HFF-Myc (cell line): ENCODE results near the gene MMS19.
"Not testable (repeated sequence)": the region's sequence is repeated elsewhere in the genome, so short reads cannot be mapped to it uniquely, and the experiment has no call there.

Source experiments
- DNase-seq: peaks from one replicate; pipeline ENCODE4 v3.0.0-alpha.2; 2011; ENCODE audit warnings: low read depth; ENCODE audit errors: extremely low read depth
- H3K4me3 ChIP-seq: replicated peaks from 2 replicates; pipeline ENCODE4 v1.5.1; 2011; ENCODE audit warnings: low read depth, mild to moderate bottlenecking, control low read depth, low read length
- TF ChIP-seq, protein P1 (sequence below): IDR thresholded peaks from 2 replicates; pipeline ENCODE4 v1.5.1; 2012; ENCODE audit warnings: mild to moderate bottlenecking, low read depth, low read length, control low read depth; ENCODE audit errors: missing control alignments

Gene MMS19

DNA sequence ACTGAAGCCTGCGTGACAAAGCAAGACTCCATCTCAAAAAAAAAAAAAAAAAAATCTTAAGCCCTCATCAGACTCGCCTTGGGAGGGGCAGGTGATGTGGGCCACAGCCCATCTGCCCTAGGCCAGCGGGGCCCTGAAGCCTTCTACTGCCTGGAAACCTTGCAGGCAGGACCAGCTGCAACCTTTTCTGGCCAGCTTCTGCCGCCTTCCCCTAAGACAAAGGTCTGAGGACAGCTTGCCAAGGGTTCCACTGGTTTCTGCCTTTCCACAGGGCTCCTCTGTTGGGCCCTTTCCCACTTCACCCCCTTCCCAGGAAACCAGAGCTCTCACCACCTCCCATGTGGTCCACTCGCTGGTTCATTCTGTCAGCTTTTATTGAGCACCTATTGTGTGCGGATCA, 35.7 kb upstream of the MMS19 start:
- TF ChIP-seq, protein P1, sequence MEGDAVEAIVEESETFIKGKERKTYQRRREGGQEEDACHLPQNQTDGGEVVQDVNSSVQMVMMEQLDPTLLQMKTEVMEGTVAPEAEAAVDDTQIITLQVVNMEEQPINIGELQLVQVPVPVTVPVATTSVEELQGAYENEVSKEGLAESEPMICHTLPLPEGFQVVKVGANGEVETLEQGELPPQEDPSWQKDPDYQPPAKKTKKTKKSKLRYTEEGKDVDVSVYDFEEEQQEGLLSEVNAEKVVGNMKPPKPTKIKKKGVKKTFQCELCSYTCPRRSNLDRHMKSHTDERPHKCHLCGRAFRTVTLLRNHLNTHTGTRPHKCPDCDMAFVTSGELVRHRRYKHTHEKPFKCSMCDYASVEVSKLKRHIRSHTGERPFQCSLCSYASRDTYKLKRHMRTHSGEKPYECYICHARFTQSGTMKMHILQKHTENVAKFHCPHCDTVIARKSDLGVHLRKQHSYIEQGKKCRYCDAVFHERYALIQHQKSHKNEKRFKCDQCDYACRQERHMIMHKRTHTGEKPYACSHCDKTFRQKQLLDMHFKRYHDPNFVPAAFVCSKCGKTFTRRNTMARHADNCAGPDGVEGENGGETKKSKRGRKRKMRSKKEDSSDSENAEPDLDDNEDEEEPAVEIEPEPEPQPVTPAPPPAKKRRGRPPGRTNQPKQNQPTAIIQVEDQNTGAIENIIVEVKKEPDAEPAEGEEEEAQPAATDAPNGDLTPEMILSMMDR: no peak
- no peak overlapping the region for H3K4me3 ChIP-seq
- no peak for DNase-seq

DNA sequence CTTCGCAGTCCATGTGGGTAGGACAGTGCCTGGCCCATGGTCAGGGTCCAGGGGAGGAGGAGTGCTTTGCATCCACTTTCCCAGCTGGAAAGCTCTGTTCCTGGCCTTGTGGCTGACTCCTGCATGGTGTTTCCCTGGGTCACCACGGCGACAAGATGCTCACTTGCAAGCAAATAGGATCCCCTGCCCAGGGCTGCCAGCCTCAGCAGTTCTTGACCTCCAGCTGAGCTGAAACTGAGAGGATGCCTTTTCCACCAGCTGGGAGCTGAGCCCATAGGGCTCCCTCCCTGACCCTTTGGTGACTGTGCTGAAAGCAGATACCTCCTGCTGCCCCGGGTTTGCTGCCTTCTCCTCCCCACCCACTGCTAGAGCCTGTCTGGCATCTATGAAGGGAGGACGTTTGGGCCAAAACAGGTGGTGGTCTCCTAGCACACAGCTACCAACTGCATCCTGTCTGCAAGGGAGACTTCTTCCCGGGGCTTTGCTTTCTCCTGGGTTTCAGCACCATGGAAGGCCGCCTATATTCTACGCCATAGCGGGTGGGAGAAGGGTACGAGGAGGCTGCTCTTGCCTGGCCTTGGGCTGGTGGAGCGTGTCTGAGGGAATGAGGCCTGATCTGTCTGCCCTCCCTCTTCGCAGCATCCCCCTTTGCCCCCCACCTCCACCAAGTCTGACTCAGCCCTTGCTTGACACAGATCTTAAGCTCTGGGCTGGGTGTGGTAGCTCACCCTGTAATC, 34.9 kb upstream of the MMS19 start:
- TF ChIP-seq, protein P1: no peak
- H3K4me3 ChIP-seq: no peak overlapping the region
- no peak for DNase-seq

DNA sequence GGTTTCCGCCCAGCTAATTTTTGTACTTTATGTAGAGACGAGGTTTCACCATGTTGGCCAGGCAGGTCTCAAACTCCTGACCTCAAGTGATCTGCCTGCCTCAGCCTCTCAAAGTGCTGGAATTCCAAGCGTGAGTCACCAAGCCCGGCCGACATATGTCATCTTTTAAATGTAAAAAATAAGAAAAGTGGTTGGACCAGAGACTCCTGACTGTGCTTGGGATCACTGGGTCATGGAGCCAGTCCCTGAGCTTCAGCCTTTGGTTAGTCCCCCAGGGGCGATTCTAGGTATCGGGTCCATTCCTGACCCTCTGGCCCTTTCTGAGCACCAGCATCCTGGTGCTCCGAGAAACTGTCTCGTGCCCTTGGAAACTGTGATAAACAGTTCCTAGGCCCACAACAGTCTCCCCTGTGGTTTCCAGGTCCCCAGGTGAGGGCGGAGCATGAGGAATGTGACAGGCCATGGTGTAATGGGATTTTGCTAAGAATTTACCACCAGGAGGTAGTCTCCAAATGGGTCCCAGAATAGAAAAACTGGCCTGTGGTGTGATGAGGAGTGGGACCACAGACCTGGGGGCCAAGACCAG, 33.3 kb upstream of the MMS19 start:
- TF ChIP-seq, protein P1: no peak
- DNase-seq: no peak

DNA sequence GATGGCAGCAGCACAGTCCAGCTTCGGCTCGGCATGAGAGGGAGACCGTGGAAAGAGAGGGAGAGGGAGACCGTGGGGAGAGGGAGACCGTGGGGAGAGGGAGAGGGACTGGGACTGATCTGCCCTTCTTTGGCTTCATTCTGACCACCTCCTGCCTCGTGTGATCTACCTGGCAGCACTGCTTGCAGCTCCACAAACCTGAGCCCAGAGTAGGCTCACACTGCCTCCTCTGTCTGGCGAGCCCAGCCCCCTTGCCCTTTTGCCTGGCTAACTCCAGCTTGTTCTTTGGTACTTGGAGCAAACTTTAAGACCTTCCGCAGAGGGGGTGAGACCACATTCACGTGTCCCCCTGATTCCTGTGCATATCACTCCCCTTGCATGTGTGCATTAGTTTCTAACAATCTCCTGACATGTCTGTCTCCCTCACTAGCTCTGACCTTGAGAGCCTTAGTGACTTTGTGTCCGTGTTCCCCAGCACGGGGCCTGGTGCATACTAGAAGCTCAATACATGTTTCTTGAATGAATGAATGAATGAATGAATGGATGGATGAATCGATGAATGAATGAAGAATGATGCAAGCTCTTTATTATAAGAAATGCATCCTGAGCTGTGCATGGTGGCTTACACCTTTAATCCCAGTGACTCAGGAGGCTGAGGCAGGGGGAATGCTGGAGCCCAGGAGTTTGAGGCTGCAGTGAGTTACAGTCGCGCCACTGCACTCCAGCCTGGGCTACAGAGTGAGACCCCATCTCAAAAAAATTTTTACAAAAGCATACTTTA, 31.7 kb upstream of the MMS19 start:
- TF ChIP-seq, protein P1: no peak
- no peak for DNase-seq
- no peak overlapping the region for H3K4me3 ChIP-seq

More for the DNA sequence above, 33.3 kb upstream of the MMS19 start:
- no peak overlapping the region for H3K4me3 ChIP-seq

DNA sequence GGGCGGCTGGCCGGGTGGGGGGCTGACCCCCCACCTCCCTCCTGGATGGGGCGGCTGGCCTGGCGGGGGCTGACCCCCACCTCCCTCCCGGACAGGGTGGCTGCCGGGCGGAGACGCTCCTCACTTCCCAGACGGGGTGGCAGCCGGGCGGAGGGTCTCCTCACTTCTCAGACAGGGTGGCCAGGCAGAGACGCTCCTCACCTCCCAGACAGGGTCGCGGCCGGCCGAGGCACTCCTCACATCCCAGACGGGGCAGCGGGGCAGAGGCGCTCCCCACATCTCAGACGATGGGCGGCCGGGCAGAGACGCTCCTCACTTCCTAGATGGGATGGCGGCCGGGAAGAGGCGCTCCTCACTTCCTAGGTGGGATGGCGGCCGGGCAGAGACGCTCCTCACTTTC, 30.7 kb upstream of the MMS19 start:
- DNase-seq, H3K4me3 ChIP-seq: not testable (repeated sequence)

DNA sequence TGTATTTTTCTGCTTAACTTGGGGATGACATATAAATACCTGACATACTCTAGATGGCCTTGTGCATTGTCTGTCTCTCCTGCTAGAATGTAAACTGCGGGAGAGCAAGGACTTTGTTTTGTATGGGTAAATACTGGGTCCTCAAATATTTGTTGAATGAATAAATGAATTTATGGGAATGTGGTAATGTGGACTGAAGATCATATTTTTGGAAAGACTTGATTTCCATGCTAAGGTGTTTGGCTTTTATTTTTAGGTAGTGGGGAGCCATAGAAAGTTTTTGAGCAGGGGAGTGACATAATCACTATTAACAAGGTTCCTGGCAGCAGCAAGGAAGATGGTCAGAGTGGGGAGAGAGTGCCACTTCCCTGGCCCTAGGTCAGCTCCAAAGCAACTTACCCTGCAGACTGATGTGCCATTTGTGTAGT, 27.5 kb upstream of the MMS19 start:
- TF ChIP-seq, protein P1: no peak
- DNase-seq: no peak
- H3K4me3 ChIP-seq: no peak overlapping the region

DNA sequence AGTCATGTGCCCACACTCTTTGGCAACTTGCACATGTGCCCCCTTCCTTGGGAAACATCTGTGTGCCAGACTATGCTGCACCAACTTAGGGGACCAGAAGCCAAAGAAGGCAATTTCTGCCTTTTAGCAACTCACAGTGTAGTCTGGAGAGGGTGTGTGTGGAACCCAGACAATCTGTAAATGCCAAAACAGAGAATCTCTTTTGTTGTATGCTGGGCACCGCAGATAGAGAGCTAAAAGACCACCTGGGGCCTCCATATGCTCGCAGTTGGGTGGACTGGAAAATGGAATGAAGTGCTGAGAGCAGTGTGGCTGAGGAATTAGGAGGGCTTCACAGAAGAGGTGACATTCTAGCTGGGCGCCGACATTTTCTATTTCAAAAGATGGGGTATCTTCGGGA, 26.9 kb upstream of the MMS19 start:
- DNase-seq: no peak
- H3K4me3 ChIP-seq: no peak overlapping the region
- TF ChIP-seq, protein P1: no peak
